ENCODE data around the gene KCNAB3.

GRCh38 chr17:7945651-7946050, 16.0 kb upstream of the KCNAB3 start:
- TF ChIP-seq POLR2A (IDR thresholded peaks at IDR 0.05) (no peak), CTCF (IDR thresholded peaks at IDR 0.05) (no peak), POLR2AphosphoS5 (IDR thresholded peaks at IDR 0.05) (no peak), EP300 (IDR thresholded peaks at IDR 0.05) (no peak)

Measured in suprapubic skin (tissue), 4 donors.